ENCODE measurements around the gene ADAMTS1.
"Not testable (repeated sequence)": the region's sequence is repeated elsewhere in the genome, so short reads cannot be mapped to it uniquely, and the experiment has no call there.

Gene ADAMTS1

DNA sequence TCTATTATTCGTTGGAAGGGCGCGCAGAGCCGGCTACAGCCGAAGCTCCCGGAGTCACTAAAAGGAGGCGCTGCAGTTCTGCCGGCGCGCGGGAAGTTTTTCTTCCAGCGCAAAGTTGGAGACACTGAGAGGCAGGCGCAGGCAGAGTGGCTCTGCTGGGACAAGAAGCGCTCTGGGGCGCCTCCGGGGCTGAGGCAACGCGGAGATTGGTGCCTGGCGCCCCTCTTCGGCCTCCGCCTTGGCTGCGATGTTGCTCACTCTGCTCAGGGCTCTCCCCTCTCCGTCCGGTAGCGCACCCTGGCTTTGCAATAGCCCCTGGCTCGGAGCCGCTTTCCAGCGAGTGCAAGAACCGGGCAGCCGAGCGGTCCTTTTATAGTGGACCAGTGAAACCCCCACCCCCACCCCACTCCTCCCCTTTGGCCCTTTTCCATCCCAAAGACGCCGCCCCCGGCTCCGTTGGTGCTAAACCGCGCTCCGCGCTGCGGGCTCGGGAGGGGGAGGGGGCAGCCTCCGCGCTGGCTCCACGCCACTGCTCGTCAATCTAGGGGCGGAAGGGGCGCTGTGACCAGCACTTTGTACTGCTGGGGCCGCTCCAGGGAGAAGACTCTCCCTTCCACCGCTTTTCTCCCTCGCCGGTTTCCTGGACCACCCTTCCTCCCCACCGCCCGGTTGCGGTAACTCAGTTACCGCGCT, at the start of gene ADAMTS1:
ADAMTS1 (minus strand) TSS at position 344 of the 693 bp plus-strand sequence. CDS start 455 bp downstream, outside the sequence.
- DNase-seq (ENCODE audit: low read depth in 2 of 2): no peak

DNA sequence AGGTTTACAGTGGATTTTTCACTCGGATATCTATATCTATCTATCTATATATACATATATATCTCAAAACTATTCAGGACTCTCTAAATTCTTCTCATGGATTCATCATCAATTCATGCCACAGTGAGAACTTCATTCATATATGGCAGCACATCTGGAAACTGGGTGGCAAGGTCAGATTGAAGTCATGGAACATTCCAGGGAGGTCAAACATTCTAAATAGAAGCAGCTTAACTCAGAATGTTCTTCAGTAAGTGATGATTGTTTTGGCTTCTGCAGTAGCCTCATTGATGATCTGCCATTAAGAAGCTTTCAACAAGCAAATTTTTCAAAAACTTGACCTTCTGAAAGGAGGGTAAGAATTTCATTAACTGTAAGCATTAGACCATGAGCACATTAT, 46.9 kb upstream of the ADAMTS1 start:
- DNase-seq (ENCODE audit: low read depth in 2 of 2): no peak

DNA sequence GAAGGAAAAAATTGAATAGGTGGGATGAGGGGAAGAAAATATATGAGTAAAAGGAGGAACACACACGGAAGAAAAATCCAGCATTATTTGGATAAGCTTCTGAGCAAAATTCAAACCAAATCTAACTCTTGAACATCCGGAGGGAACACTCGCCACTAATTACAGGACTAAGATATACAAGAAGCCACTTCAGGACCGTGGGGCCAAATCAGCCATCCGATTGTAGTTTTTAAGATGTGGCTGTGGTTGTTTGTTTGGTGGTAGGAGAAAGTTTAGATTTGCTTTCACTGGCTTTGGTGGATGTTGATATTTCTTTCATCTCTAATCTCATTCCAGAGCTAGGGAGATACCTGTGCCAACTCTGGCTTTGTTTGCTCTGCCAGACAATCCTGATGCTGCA, 43.7 kb upstream of the ADAMTS1 start:
- DNase-seq (ENCODE audit: low read depth in 2 of 2): no peak

DNA sequence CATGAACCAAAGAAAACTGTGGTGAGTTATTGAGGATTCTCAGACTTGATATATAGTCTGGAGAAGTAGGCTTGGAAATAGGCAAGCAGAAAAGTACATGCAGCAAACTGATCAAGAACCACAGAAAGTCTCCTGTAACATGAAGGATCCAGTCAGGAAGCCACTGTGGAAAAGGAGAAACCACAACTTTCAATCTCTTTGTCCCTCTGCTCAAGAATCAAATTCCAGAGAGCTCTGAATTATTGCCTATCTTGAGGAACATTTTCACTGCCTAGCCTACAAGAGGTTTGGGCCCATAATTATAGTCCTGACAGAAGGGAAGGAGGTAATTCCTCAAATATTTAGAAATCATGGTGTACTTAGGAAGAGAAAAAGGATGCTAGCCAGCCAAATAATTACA, 43.0 kb upstream of the ADAMTS1 start:
- DNase-seq (ENCODE audit: low read depth in 2 of 2): no peak

DNA sequence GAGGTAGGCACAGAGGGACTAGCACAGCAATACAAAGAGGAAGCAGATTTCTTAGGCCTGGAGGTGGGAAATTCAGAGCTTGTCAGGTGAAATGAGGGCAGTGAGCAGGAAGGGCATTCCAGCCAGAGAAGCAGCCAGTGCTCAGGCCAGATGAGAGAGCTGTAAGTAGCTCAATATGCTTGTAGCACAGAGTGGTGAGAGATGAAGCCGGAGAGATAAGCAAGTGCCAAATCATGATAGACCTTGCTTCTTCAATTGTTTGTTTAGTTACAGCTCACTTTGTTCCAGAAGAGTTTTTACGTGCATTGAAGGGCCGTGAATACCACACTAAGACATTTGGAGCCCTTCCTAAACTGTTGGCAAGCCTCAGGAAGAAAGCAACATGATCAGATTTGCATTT, 42.0 kb upstream of the ADAMTS1 start:
- DNase-seq (ENCODE audit: low read depth in 2 of 2): no peak

DNA sequence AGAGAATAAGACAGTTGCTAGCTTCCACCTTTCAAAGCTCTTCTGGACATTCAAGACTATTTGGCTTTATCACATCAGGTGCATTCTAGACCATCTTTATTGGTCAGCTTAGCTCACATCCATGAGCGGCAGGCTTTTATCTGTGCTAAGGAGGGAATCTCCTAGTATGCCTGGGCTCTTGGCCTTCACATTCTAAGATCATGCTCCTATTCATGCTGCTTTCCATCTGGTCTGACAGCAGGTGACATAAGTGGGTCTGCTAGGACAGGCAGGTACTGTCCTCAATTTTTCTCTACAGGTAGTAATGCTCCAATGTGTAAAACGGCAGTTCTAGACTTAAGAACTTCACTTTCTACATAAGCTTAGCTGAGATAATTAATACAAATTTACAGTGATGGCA, 39.2 kb upstream of the ADAMTS1 start:
- DNase-seq (ENCODE audit: low read depth in 2 of 2): no peak

DNA sequence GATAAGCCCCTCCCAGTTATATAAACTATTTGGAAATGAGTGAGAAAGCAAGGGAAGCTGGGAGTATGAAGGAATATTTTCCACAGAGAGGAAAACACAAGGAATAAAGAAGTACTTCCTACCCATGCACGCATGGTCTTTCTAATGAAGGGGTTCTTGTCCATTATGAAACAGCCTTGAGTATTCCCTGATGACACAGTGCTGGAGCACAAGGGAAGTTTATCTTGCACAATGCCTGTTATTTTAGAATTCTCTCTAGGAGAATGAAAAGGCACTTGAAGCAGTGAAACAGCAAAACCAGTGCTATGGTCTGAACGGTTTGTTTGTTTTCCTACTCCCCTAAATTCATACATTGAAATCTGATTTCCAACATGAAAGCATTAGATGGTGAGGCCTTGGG, 38.6 kb upstream of the ADAMTS1 start:
- DNase-seq (ENCODE audit: low read depth in 2 of 2): no peak

DNA sequence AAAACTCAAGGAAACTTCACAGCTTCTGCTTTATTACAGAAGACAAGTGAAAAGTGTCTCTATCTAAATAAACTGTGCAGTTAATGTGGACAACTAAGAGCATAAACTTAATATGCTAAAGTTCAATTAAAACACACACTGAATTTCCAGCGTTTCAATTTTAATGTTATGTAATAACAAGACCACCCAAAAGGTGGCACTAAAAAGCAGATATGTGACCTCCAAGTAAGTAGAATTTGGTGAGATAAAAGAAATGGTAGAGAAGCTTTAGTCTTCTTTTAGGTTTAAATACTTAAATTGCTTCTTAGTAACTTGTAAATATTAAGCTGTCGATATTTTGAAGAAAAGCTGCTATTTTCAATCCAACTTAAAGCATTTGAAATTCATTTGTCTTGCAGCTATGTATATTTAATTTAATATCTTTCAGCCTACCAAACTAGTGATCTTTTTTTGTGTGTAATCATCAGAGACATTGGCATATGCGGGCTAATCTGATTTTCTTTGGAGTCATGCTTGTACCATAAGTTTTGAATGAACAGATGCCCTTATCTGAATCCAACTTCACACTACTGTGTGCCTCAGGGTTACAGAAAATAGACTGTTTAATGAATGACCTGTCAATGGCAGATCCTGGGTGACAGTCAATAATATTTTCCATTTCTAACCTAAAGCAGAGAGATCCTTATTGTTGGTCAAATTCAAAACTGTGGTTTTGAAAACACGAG, 36.5 kb upstream of the ADAMTS1 start:
- DNase-seq (ENCODE audit: low read depth in 2 of 2): no peak

DNA sequence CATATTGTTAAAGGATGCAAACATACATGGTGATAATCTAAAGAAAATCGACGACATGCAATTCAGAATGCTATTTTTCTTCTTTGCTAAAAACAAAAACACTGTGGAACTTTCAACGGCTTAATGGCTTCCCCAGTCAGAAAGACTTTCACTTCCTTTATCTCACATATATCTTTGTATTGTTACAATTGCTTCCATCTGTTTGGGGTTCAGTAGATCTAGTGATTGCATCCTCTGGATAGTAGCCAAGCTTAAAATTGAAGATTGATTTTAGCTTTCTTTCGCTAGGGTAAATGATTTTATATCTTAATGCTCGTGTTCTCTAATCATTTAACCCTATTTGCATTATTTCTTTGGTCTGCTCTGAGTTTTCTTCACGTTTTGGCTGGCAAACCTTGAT, 31.8 kb upstream of the ADAMTS1 start:
- DNase-seq (ENCODE audit: low read depth in 2 of 2): no peak

DNA sequence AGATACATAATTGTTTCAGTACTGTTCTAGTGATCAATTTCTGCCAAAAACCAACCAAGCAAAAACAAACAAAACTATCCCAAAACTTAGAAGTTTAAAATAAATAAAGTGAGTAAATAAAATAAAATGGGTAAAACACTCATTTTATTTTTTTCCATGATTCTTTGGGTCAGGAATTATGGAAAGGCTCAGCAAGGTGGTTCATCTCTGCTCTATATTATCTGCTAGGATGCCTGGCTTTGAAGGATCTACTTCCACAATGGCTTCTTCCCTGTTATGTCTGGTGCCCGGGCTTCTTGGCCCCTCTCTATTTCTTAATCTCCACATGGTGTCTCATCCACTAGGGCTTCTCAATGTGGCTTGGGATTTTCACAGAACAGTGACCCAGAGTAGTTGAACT, 29.1 kb upstream of the ADAMTS1 start:
- DNase-seq (ENCODE audit: low read depth in 2 of 2): no peak

DNA sequence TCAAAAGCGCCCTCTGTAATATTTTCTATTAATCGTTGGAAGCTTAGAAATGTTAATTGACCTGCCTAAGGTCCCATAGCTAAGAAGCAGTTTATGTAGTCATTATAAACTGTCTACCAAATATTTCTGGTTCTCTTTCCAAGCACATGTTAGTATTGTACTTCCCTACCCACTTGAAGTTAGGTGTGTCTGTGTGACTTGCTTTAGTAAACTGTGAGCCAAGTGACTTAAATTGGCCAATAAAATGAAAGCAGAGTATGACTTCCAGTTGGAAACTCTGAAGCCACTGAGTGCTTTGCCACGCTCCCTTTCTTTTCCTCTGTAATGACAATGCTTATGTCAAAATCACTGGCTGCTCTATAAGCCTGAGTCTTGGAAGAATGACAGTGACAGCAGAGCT, 20.6 kb upstream of the ADAMTS1 start:
- no peak for DNase-seq (ENCODE audit: low read depth in 2 of 2)

DNA sequence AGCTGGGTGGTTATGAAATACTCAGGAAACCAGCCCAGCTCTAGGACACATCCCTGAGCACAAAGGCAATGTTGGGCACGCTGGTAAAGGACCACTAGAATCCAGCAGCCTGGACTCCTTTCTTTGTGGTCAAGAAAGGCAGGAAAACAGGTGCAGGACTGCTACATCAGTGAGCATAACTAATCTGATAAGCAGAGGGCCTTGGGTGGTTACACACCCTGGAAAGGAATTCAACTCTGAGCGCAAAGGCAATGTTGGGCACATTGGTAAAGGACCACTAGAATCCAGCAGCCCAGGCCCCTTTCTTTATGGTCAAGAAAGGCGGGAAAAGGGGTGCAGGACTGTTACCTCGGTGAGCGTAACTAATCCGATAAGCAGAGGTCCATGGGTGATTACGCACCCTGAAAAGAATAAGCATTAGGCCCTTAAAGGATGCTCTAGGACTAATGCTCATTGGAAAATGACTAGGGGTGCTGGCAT, 11.7 kb upstream of the ADAMTS1 start:
- not testable (repeated sequence) for DNase-seq (ENCODE audit: low read depth in 2 of 2)

DNA sequence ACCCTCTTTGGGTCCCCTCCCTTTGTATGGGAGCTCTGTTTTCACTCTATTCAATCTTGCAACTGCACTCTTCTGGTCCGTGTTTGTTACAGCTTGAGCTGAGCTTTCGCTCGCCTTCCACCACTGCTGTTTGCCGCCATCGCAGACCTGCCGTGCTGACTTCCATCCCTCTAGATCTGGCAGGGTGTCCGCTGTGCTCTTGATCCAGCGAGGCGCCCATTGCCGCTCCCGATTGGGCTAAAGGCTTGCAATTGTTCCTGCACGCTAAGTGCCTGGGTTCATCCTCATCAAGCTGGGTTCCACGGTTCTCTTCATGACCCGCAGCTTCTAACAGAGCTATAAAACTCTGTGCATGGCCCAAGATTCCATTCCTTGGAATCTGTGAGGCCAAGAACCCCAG, 9.5 kb upstream of the ADAMTS1 start:
- not testable (repeated sequence) for DNase-seq (ENCODE audit: low read depth in 2 of 2)

DNA sequence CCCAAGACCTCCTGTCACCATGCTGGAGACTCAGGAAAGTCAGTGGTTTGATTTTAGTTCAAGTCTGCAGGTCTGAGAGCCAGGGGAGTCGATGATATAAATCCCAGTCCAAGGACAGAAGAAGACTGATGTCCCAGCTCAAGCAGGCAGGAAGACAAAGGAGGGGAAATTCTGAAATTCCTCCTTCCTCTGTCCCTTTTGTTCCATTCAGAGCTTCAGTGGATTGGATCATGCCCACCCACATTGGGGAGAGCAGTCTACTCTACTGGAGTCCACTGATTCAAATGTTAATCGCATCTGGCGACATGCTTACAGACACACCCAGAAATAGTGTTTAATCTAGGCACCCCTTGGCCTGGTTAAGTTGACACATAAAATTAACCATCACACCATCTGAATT, 7.2 kb upstream of the ADAMTS1 start:
- no peak for DNase-seq (ENCODE audit: low read depth in 2 of 2)

DNA sequence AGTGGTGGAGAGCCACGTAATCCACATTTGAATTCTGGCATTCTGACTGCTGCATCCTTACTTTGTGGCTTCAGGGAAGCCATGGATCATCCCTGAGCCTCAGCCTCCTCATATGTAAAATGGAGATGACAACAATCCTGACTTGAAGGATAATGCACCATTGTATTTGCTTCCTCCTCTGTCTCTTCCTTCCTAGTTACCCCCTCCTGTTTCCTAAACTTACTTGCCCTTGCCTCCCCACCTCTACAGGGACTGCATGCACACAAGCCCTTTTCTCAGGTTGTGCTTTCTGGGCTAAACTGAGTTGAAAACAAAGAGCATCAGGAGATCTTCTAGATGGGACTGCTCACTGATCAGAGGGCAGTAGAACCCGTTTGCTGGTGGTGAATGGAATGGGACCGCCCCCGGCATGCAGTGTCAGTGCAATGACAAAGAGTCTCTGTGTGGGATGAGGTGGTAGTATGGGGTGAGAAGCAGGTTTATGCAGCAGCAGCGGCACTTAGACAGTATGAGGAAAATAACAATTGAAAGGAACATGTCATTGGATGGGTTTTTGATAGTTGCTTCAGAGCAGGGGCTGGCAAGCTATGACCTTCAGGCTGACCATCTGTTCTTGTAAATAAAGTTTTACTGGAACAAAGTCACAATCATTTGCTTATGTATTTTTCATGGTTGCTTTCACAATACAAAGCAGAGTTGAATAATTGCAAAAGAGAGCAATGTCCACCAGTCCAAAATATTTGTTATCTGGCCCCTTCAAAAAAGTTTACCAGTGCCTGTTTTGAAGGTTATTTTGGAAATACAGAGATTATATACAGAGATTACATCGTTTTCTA, 6.1 kb upstream of the ADAMTS1 start:
- DNase-seq (ENCODE audit: low read depth in 2 of 2): no peak

DNA sequence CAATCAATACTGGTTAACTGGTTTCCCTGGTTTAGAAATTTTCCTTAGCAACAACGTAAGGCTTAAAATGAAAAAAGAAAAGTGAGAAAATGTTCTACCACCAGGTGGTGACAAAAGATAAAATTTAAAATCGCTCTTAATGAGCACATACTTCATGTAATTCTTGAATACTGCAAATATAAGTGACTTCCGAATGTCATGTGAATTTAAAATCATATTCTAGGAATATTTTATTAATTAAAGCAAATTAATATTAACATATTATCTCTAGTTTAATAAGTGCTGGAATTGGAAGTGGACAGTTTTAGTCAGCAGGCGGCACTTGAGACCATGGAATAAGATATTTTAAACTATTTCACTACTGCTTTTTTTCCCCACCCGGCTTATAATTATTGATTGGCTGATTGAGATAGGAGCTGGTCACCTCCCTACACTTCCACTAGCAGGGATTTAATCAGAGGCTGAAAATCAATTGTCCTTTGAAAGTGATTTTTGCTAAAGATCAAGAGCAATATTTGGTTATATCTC, 5.0 kb upstream of the ADAMTS1 start:
- DNase-seq (ENCODE audit: low read depth in 2 of 2): no peak

DNA sequence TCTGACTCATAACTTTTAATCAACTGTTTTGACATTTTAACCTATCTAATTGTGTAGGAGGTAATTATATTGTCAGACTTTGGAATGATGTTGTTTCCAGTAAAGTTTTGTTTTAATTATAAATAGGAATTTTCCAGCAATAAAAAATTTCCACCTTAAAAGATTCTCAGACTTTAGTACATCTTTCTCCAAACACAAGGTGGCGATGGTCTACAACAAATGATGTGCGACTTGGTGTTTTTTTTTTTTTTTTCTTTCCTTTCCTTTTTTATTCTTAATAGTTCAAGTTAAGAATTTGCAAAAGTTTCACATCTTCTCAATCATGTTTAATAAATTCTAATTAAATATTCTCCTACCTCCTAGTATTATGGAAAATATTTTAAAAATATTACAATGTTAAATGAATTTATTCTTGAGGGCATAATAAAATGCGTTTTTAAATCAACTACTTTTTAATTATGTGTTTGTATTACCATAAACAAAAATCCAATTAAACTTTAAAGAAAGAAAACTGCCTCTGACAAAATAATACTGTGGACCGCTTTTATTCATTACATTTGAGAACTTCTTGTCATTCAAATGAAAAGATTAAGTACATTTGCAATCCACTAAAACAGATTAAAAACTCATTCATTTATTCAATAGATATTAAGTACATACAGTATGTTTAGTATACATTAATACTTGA, 4.4 kb upstream of the ADAMTS1 start:
- no peak for DNase-seq (ENCODE audit: low read depth in 2 of 2)

DNA sequence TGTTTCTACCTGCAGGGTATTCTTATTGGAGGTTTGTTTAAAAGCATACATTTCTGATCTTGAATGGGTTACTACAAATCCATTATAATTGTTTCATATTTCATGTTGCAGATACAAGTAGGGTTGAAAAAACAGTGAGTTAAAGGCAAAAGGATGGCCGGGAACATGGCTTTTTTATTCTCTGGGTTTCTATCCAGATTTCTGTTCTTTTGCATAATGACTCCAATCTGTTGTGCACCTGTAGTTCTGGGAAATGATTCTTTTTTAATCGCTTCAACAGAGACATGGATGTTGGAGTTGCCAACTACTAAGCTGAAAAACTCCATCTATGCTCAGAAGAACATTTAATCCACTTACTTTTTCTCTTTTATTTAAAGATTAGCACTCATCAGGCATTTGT, 2.7 kb upstream of the ADAMTS1 start:
- DNase-seq (ENCODE audit: low read depth in 2 of 2): no peak

DNA sequence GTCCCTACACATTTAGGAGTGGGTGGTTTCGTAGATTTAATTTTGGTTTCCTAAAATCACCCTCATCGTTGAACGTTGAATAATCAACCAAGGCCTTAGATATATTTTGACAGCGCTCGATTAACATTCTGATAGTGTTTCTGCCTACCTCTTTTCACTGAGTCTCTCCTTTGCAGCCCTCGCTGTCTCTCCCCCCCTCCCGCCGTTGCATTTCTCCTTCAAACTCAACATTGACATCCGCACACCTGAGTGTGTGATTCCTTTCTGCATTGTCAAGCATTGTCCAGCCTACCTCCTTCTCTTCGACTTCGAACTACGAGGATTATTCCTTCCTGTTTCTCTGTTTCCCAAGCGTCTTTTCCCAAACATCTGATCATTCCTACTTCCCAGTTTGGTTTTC, 1.8 kb upstream of the ADAMTS1 start:
- no peak for DNase-seq (ENCODE audit: low read depth in 2 of 2)

DNA sequence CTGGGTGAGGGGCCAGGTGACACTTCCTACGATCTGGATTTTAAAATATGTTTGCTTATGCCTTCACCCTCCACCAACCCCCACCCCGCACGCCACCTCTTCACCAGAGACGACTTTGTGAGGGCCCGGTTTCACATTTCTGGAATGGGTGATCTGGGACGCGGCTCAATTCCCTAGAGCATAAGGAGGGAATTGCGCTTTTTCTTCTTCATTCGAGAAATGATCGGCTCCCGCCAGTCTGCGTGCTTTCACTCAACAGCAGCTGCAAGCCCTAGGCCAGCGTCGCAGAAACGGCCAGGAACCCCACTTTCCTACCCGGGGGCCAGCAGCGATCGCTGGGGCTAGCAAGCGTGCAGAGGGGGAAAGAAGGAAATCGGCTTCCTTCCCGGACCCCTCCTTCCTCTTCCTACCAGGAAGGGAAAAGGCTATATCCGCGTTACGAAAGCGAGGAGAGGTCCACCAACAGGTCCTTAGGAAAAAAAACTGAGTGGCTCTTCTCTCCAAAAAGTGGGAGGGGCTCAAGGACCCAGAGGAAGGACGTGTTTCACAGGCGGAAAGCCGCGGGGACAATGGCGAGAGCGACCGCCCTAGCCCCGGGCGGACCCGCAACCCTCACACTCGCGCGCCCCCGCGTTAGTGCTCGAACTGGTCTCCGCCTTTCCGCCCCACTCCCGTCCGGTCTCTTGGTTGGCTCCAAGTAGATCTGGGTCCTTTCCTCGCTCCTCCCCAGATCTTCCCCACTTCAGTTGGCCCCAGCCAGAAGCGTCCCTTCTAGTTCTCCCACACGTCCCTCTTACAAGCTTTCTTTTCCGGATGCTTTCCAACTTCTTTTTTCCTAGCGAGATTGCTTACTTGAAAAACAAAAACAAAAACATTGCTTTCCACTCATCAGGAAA, 1.1 kb upstream of the ADAMTS1 start:
- no peak for DNase-seq (ENCODE audit: low read depth in 2 of 2)

DNA sequence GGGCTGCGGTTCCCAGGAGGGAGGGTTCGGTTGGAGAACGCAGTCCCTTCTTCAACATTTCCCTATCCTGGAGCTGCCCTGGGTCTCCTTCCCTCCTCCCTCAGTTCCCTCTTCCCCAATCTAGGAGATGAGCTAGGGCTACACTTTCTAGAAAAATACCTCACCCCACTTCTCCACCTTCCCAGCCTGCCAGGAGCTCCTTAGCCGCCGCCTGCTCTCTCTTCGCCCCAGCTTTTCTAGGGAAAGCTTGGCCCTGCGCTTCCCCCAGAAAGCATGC, 488 bp upstream of the ADAMTS1 start:
- DNase-seq (ENCODE audit: low read depth in 2 of 2): no peak

Data from stimulated activated CD4-positive, alpha-beta T cell treated with anti-CD3 and anti-CD28 coated beads, Interleukin-15, amount 100 ng/mL, for 48 hours (primary cell).